Testis (tissue), 2 donors: ENCODE data around the gene HSD17B8.

Experiments
- POLR2A ChIP-seq: fragments of 450-650 bp; IDR thresholded peaks from one replicate; pipeline ENCODE4 v1.6.1; 2017; ENCODE audit warnings: antibody characterized with exemption, mild to moderate bottlenecking, moderate library complexity
- TF ChIP-seq, protein P1 (sequence below), 3 experiments: fragments of 450-650 bp in 2 of 3; fragments of 200-600 bp in 1 of 3; sonication (generic) in 1 of 3; IDR thresholded peaks; one replicate each; pipeline ENCODE4 v1.5.1; 2016 to 2019; ENCODE audit warnings: antibody characterized with exemption in 3 of 3, mild to moderate bottlenecking in 2 of 3, moderate library complexity in 1 of 3

GRCh38 chr6:33189625-33190448 is 14.6 kb upstream of the HSD17B8 start:
- TF ChIP-seq, protein P1, sequence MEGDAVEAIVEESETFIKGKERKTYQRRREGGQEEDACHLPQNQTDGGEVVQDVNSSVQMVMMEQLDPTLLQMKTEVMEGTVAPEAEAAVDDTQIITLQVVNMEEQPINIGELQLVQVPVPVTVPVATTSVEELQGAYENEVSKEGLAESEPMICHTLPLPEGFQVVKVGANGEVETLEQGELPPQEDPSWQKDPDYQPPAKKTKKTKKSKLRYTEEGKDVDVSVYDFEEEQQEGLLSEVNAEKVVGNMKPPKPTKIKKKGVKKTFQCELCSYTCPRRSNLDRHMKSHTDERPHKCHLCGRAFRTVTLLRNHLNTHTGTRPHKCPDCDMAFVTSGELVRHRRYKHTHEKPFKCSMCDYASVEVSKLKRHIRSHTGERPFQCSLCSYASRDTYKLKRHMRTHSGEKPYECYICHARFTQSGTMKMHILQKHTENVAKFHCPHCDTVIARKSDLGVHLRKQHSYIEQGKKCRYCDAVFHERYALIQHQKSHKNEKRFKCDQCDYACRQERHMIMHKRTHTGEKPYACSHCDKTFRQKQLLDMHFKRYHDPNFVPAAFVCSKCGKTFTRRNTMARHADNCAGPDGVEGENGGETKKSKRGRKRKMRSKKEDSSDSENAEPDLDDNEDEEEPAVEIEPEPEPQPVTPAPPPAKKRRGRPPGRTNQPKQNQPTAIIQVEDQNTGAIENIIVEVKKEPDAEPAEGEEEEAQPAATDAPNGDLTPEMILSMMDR (IDR thresholded peaks at IDR 0.05) = no peak
- TF ChIP-seq POLR2A = no peak
